K562 (cell line): ENCODE results near the gene TEAD4. TPM values are rescaled to one million over a fixed set of nuclear protein-coding genes. Genes with fewer than 3 reads are reported as not detected.
A peak's percentile ranks its signal among the peaks of the same experiment; 100 is the strongest.

ENCODE experiments used
- CC2D1A ChIP-seq: fragments of 450-650 bp; IDR thresholded peaks from 2 replicates; pipeline ENCODE4 v1.6.1; 2017; ENCODE audit warnings: mild to moderate bottlenecking
- CHD4 ChIP-seq: fragments of 200-600 bp; sonication (generic); IDR thresholded peaks from 3 replicates; pipeline ENCODE4 v1.6.1; 2012; ENCODE audit warnings: low read depth, mild to moderate bottlenecking, mixed read lengths, low read length, inconsistent platforms; ENCODE audit not compliant: insufficient read depth, insufficient replicate concordance, poor library complexity, severe bottlenecking
- CXXC5 ChIP-seq: fragments of 250-450 bp; sonication (Bioruptor Pico); IDR thresholded peaks from 2 replicates; pipeline ENCODE4 v1.8.0; 2022; ENCODE audit warnings: inconsistent platforms, mild to moderate bottlenecking, moderate library complexity
- EGR1 ChIP-seq: fragments of 450-650 bp; conservative IDR thresholded peaks from 2 replicates; pipeline ENCODE4 v1.6.1; 2017; ENCODE audit warnings: mild to moderate bottlenecking
- HDGF ChIP-seq: fragments of 450-650 bp; IDR thresholded peaks from 2 replicates; pipeline ENCODE4 v1.6.1; 2016
- KDM1A ChIP-seq, 2 experiments: fragments of 450-650 bp; IDR thresholded peaks; 2 replicates each; pipeline ENCODE4 v1.6.1; 2016; ENCODE audit warnings: mild to moderate bottlenecking in 2 of 2
- MCM7 ChIP-seq, 2 experiments: fragments of 450-650 bp; IDR thresholded peaks; 2 replicates each; pipeline ENCODE4 v1.6.1; 2016 to 2018
- PCBP1 ChIP-seq: fragments of 200-400 bp; formaldehyde crosslinking; IDR thresholded peaks from 2 replicates; pipeline ENCODE4 v1.6.1; 2018; ENCODE audit warnings: mild to moderate bottlenecking, low read depth, low read length; ENCODE audit not compliant: poor library complexity, severe bottlenecking
- PHB2 ChIP-seq: fragments of 450-650 bp; IDR thresholded peaks from 2 replicates; pipeline ENCODE4 v1.6.1; 2017; ENCODE audit warnings: low read depth
- RFX5 ChIP-seq: IDR thresholded peaks from 2 replicates; pipeline ENCODE4 v1.6.1; 2011; ENCODE audit warnings: low read depth, mild to moderate bottlenecking, improper control_type of control experiment, low read length
- SMAD1 ChIP-seq: fragments of 150-350 bp; IDR thresholded peaks from 2 replicates; pipeline ENCODE4 v1.6.1; 2014; ENCODE audit warnings: low read length, low read depth; ENCODE audit not compliant: partially characterized antibody
- ZNF316 ChIP-seq: fragments of 450-650 bp; IDR thresholded peaks from 2 replicates; pipeline ENCODE4 v1.6.1; 2016
- ZNF583 ChIP-seq: fragments of 250-450 bp; sonication (Bioruptor Pico); IDR thresholded peaks from 2 replicates; pipeline ENCODE4 v1.4.0; 2020
- ZNF780A ChIP-seq: fragments of 250-450 bp; sonication (Bioruptor Pico); IDR thresholded peaks from 2 replicates; pipeline ENCODE4 v1.5.0; 2021; ENCODE audit warnings: mild to moderate bottlenecking
- polyA plus RNA-seq, 8 experiments: library from polyadenylated mRNA; depleted of rRNA in 4 of 8; stranded (reverse) in 5 of 8; unstranded in 3 of 8; fragments of >200 nt; fragmentation: Nextera tagmentation in 2 of 8; fragmentation: Illumina TruSeq in 1 of 8; extraction: Ambion mirVana in 2 of 8; extraction: Trizol in 1 of 8; gene quantifications; 2 replicates each; pipeline versions ENCODE4 v1.2.1 to v1.2.3, GENCODE V29; 2011 to 2014; ENCODE audit warnings: inconsistent platforms in 1 of 8, missing spikeins in 1 of 8
- total RNA-seq, 7 experiments: library from RNA; depleted of rRNA in 6 of 7; stranded (reverse); fragments of >200 nt in 6 of 7; fragmentation: Illumina TruSeq in 2 of 7; extraction: Trizol in 2 of 7; gene quantifications; 2 replicates each; pipeline versions ENCODE4 v1.2.1 to v1.2.3, GENCODE V29; 2011 to 2021; ENCODE audit warnings: low replicate concordance in 1 of 7
- TF ChIP-seq, protein P1 (sequence below): fragments of 450-650 bp; formaldehyde crosslinking; IDR thresholded peaks from 2 replicates; pipeline ENCODE4 v1.4.0; 2022; ENCODE audit warnings: missing genetic modification characterization
- TF ChIP-seq, protein P2 (sequence below): sonication (generic); formaldehyde crosslinking; IDR thresholded peaks from 2 replicates; pipeline ENCODE4 v1.8.0; 2022; ENCODE audit warnings: missing genetic modification reagents, mild to moderate bottlenecking, borderline replicate concordance
- TF ChIP-seq, protein P3 (sequence below): IDR thresholded peaks from 2 replicates; pipeline ENCODE4 v1.6.1; 2012; ENCODE audit warnings: low read depth, low read length, improper control_type of control experiment, borderline replicate concordance
- TF ChIP-seq, protein P4 (sequence below): fragments of 450-650 bp; IDR thresholded peaks from 2 replicates; pipeline ENCODE4 v1.6.1; 2018; ENCODE audit warnings: mild to moderate bottlenecking, low read depth; ENCODE audit not compliant: partially characterized antibody
- TF ChIP-seq, protein P5 (sequence below): sonication (generic); formaldehyde crosslinking; IDR thresholded peaks from 2 replicates; pipeline ENCODE4 v1.8.1; 2023; ENCODE audit warnings: mild to moderate bottlenecking, missing genetic modification reagents

Gene TEAD4
- total and polyA plus RNA-seq, 9 of the 15 experiments (the other 6 are each of a cell fraction or from before 2014, with no cell fraction given) = 0.82 to 40.0 (median 17.0) TPM

DNA sequence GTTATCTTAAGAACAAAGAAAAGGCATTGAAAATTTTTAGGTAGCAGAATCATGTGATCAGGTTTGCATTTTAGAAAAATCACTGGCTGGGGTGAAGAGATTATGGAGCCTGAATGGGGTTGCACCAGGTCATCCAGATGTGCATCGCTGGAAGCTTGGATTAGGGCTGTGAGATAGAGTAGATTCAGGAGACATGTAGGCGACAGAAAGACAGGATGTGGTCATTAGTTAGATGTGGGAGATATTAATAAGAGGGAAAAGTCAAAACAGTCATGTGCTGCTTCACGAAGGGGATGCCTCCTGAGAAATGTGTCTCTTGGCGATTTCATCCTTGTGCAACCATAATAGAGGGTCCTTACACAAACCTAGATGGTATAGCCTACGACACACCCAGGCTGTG lies 25.1 kb downstream of the TEAD4 start (continued):
- TF ChIP-seq, protein P1, sequence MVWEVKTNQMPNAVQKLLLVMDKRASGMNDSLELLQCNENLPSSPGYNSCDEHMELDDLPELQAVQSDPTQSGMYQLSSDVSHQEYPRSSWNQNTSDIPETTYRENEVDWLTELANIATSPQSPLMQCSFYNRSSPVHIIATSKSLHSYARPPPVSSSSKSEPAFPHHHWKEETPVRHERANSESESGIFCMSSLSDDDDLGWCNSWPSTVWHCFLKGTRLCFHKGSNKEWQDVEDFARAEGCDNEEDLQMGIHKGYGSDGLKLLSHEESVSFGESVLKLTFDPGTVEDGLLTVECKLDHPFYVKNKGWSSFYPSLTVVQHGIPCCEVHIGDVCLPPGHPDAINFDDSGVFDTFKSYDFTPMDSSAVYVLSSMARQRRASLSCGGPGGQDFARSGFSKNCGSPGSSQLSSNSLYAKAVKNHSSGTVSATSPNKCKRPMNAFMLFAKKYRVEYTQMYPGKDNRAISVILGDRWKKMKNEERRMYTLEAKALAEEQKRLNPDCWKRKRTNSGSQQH (CRISPR knock-in tag) = no peak
- TF ChIP-seq ZNF583 (CRISPR knock-in tag) (no peak), CHD4 (no peak), SMAD1 (no peak), CC2D1A (no peak), EGR1 (peak; percentile 25; the same call in 1 of the 2 replicates), PHB2 (no peak), RFX5 (no peak), ZNF780A (CRISPR knock-in tag) (no peak), MCM7 (IDR thresholded peaks at IDR 0.05) (no peak), CXXC5 (CRISPR knock-in tag) (peak; percentile 33; the same call in 1 of the 2 replicates), HDGF (no peak), KDM1A (IDR thresholded peaks at IDR 0.05) (peak; percentile 82 to 87), PCBP1 (no peak), ZNF316 (no peak)
- TF ChIP-seq, protein P2, sequence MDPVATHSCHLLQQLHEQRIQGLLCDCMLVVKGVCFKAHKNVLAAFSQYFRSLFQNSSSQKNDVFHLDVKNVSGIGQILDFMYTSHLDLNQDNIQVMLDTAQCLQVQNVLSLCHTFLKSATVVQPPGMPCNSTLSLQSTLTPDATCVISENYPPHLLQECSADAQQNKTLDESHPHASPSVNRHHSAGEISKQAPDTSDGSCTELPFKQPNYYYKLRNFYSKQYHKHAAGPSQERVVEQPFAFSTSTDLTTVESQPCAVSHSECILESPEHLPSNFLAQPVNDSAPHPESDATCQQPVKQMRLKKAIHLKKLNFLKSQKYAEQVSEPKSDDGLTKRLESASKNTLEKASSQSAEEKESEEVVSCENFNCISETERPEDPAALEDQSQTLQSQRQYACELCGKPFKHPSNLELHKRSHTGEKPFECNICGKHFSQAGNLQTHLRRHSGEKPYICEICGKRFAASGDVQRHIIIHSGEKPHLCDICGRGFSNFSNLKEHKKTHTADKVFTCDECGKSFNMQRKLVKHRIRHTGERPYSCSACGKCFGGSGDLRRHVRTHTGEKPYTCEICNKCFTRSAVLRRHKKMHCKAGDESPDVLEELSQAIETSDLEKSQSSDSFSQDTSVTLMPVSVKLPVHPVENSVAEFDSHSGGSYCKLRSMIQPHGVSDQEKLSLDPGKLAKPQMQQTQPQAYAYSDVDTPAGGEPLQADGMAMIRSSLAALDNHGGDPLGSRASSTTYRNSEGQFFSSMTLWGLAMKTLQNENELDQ = no peak
- TF ChIP-seq, protein P3, sequence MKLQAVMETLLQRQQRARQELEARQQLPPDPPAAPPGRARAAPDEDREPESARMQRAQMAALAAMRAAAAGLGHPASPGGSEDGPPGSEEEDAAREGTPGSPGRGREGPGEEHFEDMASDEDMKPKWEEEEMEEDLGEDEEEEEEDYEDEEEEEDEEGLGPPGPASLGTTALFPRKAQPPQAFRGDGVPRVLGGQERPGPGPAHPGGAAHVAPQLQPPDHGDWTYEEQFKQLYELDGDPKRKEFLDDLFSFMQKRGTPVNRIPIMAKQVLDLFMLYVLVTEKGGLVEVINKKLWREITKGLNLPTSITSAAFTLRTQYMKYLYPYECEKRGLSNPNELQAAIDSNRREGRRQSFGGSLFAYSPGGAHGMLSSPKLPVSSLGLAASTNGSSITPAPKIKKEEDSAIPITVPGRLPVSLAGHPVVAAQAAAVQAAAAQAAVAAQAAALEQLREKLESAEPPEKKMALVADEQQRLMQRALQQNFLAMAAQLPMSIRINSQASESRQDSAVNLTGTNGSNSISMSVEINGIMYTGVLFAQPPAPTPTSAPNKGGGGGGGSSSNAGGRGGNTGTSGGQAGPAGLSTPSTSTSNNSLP = no peak
- TF ChIP-seq, protein P4, sequence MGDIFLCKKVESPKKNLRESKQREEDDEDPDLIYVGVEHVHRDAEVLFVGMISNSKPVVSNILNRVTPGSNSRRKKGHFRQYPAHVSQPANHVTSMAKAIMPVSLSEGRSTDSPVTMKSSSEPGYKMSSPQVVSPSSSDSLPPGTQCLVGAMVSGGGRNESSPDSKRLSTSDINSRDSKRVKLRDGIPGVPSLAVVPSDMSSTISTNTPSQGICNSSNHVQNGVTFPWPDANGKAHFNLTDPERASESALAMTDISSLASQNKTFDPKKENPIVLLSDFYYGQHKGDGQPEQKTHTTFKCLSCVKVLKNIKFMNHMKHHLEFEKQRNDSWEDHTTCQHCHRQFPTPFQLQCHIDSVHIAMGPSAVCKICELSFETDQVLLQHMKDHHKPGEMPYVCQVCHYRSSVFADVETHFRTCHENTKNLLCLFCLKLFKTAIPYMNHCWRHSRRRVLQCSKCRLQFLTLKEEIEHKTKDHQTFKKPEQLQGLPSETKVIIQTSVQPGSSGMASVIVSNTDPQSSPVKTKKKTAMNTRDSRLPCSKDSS = no peak
- TF ChIP-seq, protein P5, sequence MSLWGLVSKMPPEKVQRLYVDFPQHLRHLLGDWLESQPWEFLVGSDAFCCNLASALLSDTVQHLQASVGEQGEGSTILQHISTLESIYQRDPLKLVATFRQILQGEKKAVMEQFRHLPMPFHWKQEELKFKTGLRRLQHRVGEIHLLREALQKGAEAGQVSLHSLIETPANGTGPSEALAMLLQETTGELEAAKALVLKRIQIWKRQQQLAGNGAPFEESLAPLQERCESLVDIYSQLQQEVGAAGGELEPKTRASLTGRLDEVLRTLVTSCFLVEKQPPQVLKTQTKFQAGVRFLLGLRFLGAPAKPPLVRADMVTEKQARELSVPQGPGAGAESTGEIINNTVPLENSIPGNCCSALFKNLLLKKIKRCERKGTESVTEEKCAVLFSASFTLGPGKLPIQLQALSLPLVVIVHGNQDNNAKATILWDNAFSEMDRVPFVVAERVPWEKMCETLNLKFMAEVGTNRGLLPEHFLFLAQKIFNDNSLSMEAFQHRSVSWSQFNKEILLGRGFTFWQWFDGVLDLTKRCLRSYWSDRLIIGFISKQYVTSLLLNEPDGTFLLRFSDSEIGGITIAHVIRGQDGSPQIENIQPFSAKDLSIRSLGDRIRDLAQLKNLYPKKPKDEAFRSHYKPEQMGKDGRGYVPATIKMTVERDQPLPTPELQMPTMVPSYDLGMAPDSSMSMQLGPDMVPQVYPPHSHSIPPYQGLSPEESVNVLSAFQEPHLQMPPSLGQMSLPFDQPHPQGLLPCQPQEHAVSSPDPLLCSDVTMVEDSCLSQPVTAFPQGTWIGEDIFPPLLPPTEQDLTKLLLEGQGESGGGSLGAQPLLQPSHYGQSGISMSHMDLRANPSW (CRISPR knock-in tag) = no peak
